GDM1 (cell line): ENCODE measurements around the gene ICE1.

ENCODE experiments used
- DNase-seq: peaks from one replicate; lab custom pipeline; 2025; lab: John Stamatoyannopoulos, UW

Gene ICE1

GRCh38 chr5:5539590-5539989 is 117.1 kb downstream of the ICE1 start:
- DNase-seq: no peak
